H1 (cell line): ENCODE results near the gene RRAS. TPM values are rescaled to one million over a fixed set of nuclear protein-coding genes. Genes with fewer than 3 reads are reported as not detected.

Experiments used
- CTCF ChIA-PET: fragments of 300-600 bp; sonication (Branson Sonifier 250); formaldehyde crosslinking; loops from one replicate; lab custom pipeline; 2021; ENCODE audit not compliant: partially characterized antibody; lab: Charles Lee
- POLR2A ChIA-PET: fragments of 300-600 bp; sonication (Branson Sonifier 250); formaldehyde crosslinking; loops from one replicate; lab custom pipeline; 2021; ENCODE audit warnings: inconsistent platforms; ENCODE audit not compliant: partially characterized antibody; lab: Charles Lee
- DNase-seq, 2 experiments: peaks; one replicate each; pipeline versions ENCODE4 v3.0.0 to v3.0.0-alpha.2; 2010 to 2022; ENCODE audit warnings: low spot score in 2 of 2, low read depth in 1 of 2, mixed read lengths in 1 of 2
- FAIRE-seq: peaks from 2 replicates; lab custom pipeline; 2011; peaks lifted over from hg19 to GRCh38; lab: Jason Lieb, UNC
- H2AFZ ChIP-seq: 2 replicates; pipeline ENCODE4 v1.8.1; 2012; ENCODE audit warnings: low read length, inconsistent platforms
- H2AK5ac ChIP-seq: 2 replicates; pipeline ENCODE4 v1.6.1; 2013; ENCODE audit warnings: low read depth, low read length
- H2BK120ac ChIP-seq: replicated peaks from 2 replicates; pipeline ENCODE3; 2013; ENCODE audit warnings: low read depth, low read length, inconsistent platforms
- H2BK12ac ChIP-seq: 2 replicates; pipeline ENCODE4 v1.6.1; 2013; ENCODE audit warnings: low read depth, low read length
- H2BK15ac ChIP-seq: 2 replicates; pipeline ENCODE4 v1.6.1; 2013; ENCODE audit warnings: low read length
- H2BK20ac ChIP-seq: 2 replicates; pipeline ENCODE4 v1.6.1; 2013; ENCODE audit warnings: low read length
- H2BK5ac ChIP-seq: 2 replicates; pipeline ENCODE4 v1.6.1; 2013; ENCODE audit warnings: low read depth, low read length
- H3K14ac ChIP-seq: 2 replicates; pipeline ENCODE4 v1.6.1; 2013; ENCODE audit warnings: inconsistent platforms; ENCODE audit not compliant: insufficient read length
- H3K18ac ChIP-seq: 2 replicates; pipeline ENCODE4 v1.6.1; 2013; ENCODE audit warnings: low read length; ENCODE audit errors: extremely low read depth
- H3K23ac ChIP-seq: 2 replicates; pipeline ENCODE4 v1.6.1; 2013; ENCODE audit warnings: inconsistent platforms; ENCODE audit not compliant: insufficient read length
- H3K23me2 ChIP-seq: 2 replicates; pipeline ENCODE4 v1.6.1; 2013; ENCODE audit warnings: low read depth, low read length
- H3K27ac ChIP-seq: 2 replicates; pipeline ENCODE4 v1.6.1; 2011; ENCODE audit warnings: low read depth, low read length, inconsistent platforms
- H3K27me3 ChIP-seq, 4 experiments: replicated peaks in 1 of 4; 1 replicate in 1 of 4; 2 replicates in 3 of 4; pipeline versions ENCODE4 v1.6.1 to v1.8.1; 2011 to 2013; ENCODE audit warnings: low read length in 3 of 4, mild to moderate bottlenecking in 3 of 4, inconsistent platforms in 2 of 4, mixed read lengths in 2 of 4, moderate library complexity in 1 of 4; ENCODE audit not compliant: control insufficient read depth in 3 of 4, insufficient read depth in 3 of 4; ENCODE audit errors: extremely low read depth in 1 of 4
- H3K36me3 ChIP-seq, 4 experiments: 2 replicates each; pipeline versions ENCODE4 v1.6.1 to v1.8.1; 2011 to 2013; ENCODE audit warnings: mild to moderate bottlenecking in 4 of 4, low read length in 3 of 4, moderate library complexity in 2 of 4, control low read depth in 1 of 4, inconsistent platforms in 1 of 4; ENCODE audit not compliant: insufficient read depth in 4 of 4, control insufficient read depth in 2 of 4
- H3K4ac ChIP-seq: replicated peaks from 2 replicates; pipeline ENCODE3; 2013; ENCODE audit warnings: low read length, low read depth, mixed read lengths, inconsistent platforms; ENCODE audit not compliant: insufficient read length
- H3K4me1 ChIP-seq, 4 experiments: replicated peaks in 1 of 4; 1 replicate in 1 of 4; 2 replicates in 3 of 4; pipeline versions ENCODE4 v1.6.1 to v1.8.1; 2011 to 2013; ENCODE audit warnings: low read length in 3 of 4, inconsistent platforms in 2 of 4, mixed read lengths in 1 of 4; ENCODE audit not compliant: insufficient read depth in 4 of 4, control insufficient read depth in 3 of 4
- H3K4me2 ChIP-seq, 2 experiments: 2 replicates each; pipeline versions ENCODE4 v1.6.1 to v1.8.1; 2011 to 2013; ENCODE audit warnings: low read depth in 2 of 2, low read length in 2 of 2, control low read depth in 1 of 2, inconsistent platforms in 1 of 2, mild to moderate bottlenecking in 1 of 2; ENCODE audit not compliant: insufficient read depth in 1 of 2
- H3K4me3 ChIP-seq, 4 experiments: fragments of 200-600, 300-600 bp in 1 of 4; sonication (generic), shearing (Covaris generic), sonication (Bioruptor Twin) in 1 of 4; 2 replicates each; pipeline versions ENCODE4 v1.5.1 to v1.8.1; 2011 to 2016; ENCODE audit warnings: low read length in 4 of 4, low read depth in 3 of 4, control low read depth in 2 of 4, inconsistent platforms in 2 of 4, mild to moderate bottlenecking in 2 of 4, mixed read lengths in 1 of 4, moderate library complexity in 1 of 4; ENCODE audit not compliant: insufficient read depth in 2 of 4; ENCODE audit errors: extremely low read depth in 1 of 4
- H3K56ac ChIP-seq: replicated peaks from 2 replicates; pipeline ENCODE3; 2013; ENCODE audit warnings: low read depth, mild to moderate bottlenecking, mixed read lengths, low read length, inconsistent platforms; ENCODE audit not compliant: insufficient read length
- H3K79me1 ChIP-seq: 2 replicates; pipeline ENCODE4 v1.6.1; 2013; ENCODE audit warnings: low read depth, low read length, control low read depth
- H3K79me2 ChIP-seq, 2 experiments: 2 replicates each; pipeline versions ENCODE4 v1.6.1 to v1.8.1; 2012 to 2013; ENCODE audit warnings: low read length in 2 of 2, mild to moderate bottlenecking in 2 of 2, inconsistent platforms in 1 of 2; ENCODE audit not compliant: insufficient read depth in 2 of 2, control insufficient read depth in 1 of 2
- H3K9ac ChIP-seq, 4 experiments: replicated peaks in 1 of 4; 1 replicate in 1 of 4; 2 replicates in 3 of 4; pipeline versions ENCODE4 v1.6.1 to v1.8.1; 2011 to 2013; ENCODE audit warnings: low read depth in 3 of 4, low read length in 3 of 4, control low read depth in 2 of 4, mild to moderate bottlenecking in 2 of 4, moderate library complexity in 2 of 4, inconsistent platforms in 1 of 4; ENCODE audit errors: extremely low read depth in 1 of 4
- H3K9me3 ChIP-seq, 2 experiments: 2 replicates each; pipeline versions ENCODE4 v1.6.1 to v1.8.1; 2012 to 2013; ENCODE audit warnings: mild to moderate bottlenecking in 2 of 2, moderate library complexity in 2 of 2, control low read depth in 1 of 2, inconsistent platforms in 1 of 2, low read depth in 1 of 2, low read length in 1 of 2, mixed read lengths in 1 of 2; ENCODE audit not compliant: insufficient read depth in 2 of 2
- H4K20me1 ChIP-seq, 2 experiments: replicated peaks in 1 of 2; 2 replicates each; pipeline versions ENCODE3 to v1.8.1; 2011 to 2013; ENCODE audit warnings: inconsistent platforms in 2 of 2, low read length in 2 of 2, mild to moderate bottlenecking in 1 of 2; ENCODE audit not compliant: insufficient read depth in 2 of 2, control insufficient read depth in 1 of 2
- H4K5ac ChIP-seq: 2 replicates; pipeline ENCODE4 v1.6.1; 2013; ENCODE audit warnings: low read length, low read depth, mixed read lengths, inconsistent platforms; ENCODE audit not compliant: insufficient read length
- H4K8ac ChIP-seq: 2 replicates; pipeline ENCODE4 v1.8.0; 2013; ENCODE audit warnings: mild to moderate bottlenecking, moderate library complexity, low read length, inconsistent platforms; ENCODE audit not compliant: insufficient read depth; ENCODE audit errors: extremely low read depth
- H4K91ac ChIP-seq: replicated peaks from 2 replicates; pipeline ENCODE3; 2013; ENCODE audit warnings: low read length, mixed read lengths, inconsistent platforms; ENCODE audit not compliant: insufficient read length
- CBX5 ChIP-seq: fragments of 300-800, 300-1000 bp; sonication (generic); IDR thresholded peaks from 2 replicates; pipeline ENCODE4 v1.7.1; 2016; ENCODE audit warnings: antibody characterized with exemption, low read length, low read depth
- CHD1 ChIP-seq: IDR thresholded peaks from 2 replicates; pipeline ENCODE4 v1.6.1; 2012; ENCODE audit warnings: low read depth, low read length, improper control_type of control experiment
- CHD2 ChIP-seq: IDR thresholded peaks from 2 replicates; pipeline ENCODE4 v1.6.1; 2012; ENCODE audit warnings: low read length, improper control_type of control experiment
- CREB1 ChIP-seq: IDR thresholded peaks from 2 replicates; pipeline ENCODE4 v1.6.1; 2012; ENCODE audit warnings: inconsistent platforms
- HDAC2 ChIP-seq, 2 experiments: fragments of 300-600 bp in 1 of 2; sonication (generic) in 1 of 2; IDR thresholded peaks; 2 replicates each; pipeline ENCODE4 v1.6.1; 2011 to 2012; ENCODE audit warnings: low read depth in 2 of 2, low read length in 2 of 2, mild to moderate bottlenecking in 2 of 2, moderate library complexity in 2 of 2, borderline replicate concordance in 1 of 2, inconsistent platforms in 1 of 2
- KDM1A ChIP-seq: fragments of 200-600, 300-600 bp; sonication (generic); IDR thresholded peaks from 2 replicates; pipeline ENCODE4 v1.7.1; 2016; ENCODE audit warnings: mild to moderate bottlenecking, low read length, borderline replicate concordance
- MAFK ChIP-seq: IDR thresholded peaks from 2 replicates; pipeline ENCODE4 v1.6.1; 2012; ENCODE audit warnings: low read depth, mild to moderate bottlenecking, improper control_type of control experiment, low read length
- RXRA ChIP-seq: IDR thresholded peaks from 2 replicates; pipeline ENCODE4 v1.6.1; 2011; ENCODE audit warnings: low read depth, mild to moderate bottlenecking, low read length, moderate library complexity; ENCODE audit not compliant: insufficient read depth
- SIX5 ChIP-seq: IDR thresholded peaks from 2 replicates; pipeline ENCODE4 v1.6.1; 2011; ENCODE audit warnings: mild to moderate bottlenecking, low read depth, low read length
- SRF ChIP-seq: IDR thresholded peaks from 2 replicates; pipeline ENCODE4 v1.6.1; 2011; ENCODE audit warnings: mild to moderate bottlenecking, low read depth, low read length, moderate library complexity
- YY1 ChIP-seq: IDR thresholded peaks from 2 replicates; pipeline ENCODE4 v1.6.1; 2011; ENCODE audit warnings: low read depth, mild to moderate bottlenecking, low read length
- WGBS, 2 experiments: shearing (Covaris generic) in 1 of 2; methylation state at CpG; one replicate each; pipeline versions ENCODE4 v1.1.6 to v1.1.7; 2013 to 2015; ENCODE audit warnings: low lambda C conversion rate in 2 of 2, mixed read lengths in 2 of 2, inconsistent platforms in 1 of 2, low coverage in 1 of 2, missing lambda C conversion rate in 1 of 2; ENCODE audit not compliant: insufficient replicate concordance in 2 of 2, insufficient coverage in 1 of 2, insufficient read length in 1 of 2; ENCODE audit errors: extremely low coverage in 1 of 2, missing lambda C conversion rate in 1 of 2; 5-methylcytosine and 5-hydroxymethylcytosine counted together
- polyA plus RNA-seq, 7 experiments: library from polyadenylated mRNA; depleted of rRNA in 3 of 7; stranded (reverse) in 5 of 7; unstranded in 2 of 7; fragments of >200 nt in 5 of 7; fragments of 200-250 nt in 2 of 7; gene quantifications; 1 replicate in 5 of 7; 2 replicates in 1 of 7; 4 replicates in 1 of 7; pipeline versions ENCODE4 v1.2.1 to v1.2.3, GENCODE V29; 2011 to 2013; ENCODE audit warnings: missing spikeins in 2 of 7, mixed read lengths in 2 of 7
- total RNA-seq: library from RNA; stranded (reverse); fragmentation: NEBNext Ultra II Directional; extraction: Animal tissue kit (Norgen Biotek cat#: 25700); gene quantifications from 2 replicates; pipeline ENCODE4 v1.2.1, GENCODE V29; 2021

RRAS gene
- total and polyA plus RNA-seq, 2 of the 8 experiments (the other 6 are each of a cell fraction or from before 2014, with no cell fraction given): 17.7 to 49.1 TPM

- POLR2A ChIA-PET: interaction anchor here (0.9 to 37.8 kb wide), 12 partner anchors 9 to 105 kb away, joined by 3 to 840 read pairs (median 4); partner anchors contain the start of genes NOSIP, PRMT1, PRRG2 and RRAS
- TF ChIP-seq CREB1 (no peak), YY1 (no peak), CHD1 (no peak), CHD2 (no peak), MAFK (no peak), HDAC2 (IDR thresholded peaks at IDR 0.05; ENCODE audit: borderline replicate concordance in 1 of 2, low read depth in 2 of 2, low read length in 2 of 2) (no peak), KDM1A (no peak), CBX5 (no peak), RXRA (no peak), SRF (no peak), SIX5 (no peak)
Measured at GRCh38 chr19:49594157-49594992, 45.6 kb downstream of the RRAS start.

More at GRCh38 chr19:49594157-49594992, 45.6 kb downstream of the RRAS start:
- DNase-seq: no peak
- Histone ChIP-seq H3K23me2 (peaks cover 20% of the 10 kb centered on the region), H3K23ac (no peak overlapping the region), H2AFZ (no peak overlapping the region), H2AK5ac (no peak overlapping the region), H2BK15ac (no peak overlapping the region), H2BK120ac (no peak overlapping the region), H3K79me2 (peaks cover 4 to 42% of the 10 kb centered on the region in 2 experiments; a peak in 3 of 4 replicates), H2BK12ac (no peak overlapping the region), H3K79me1 (peaks cover 8% of the 10 kb centered on the region), H3K27me3 (no peaks in the 10 kb centered on the region), H3K9me3 (no peaks in the 10 kb centered on the region), H3K4ac (no peak overlapping the region), H4K20me1 (peaks cover 4 to 6% of the 10 kb centered on the region in 2 experiments), H4K8ac (no peak overlapping the region), H3K9ac (no peak overlapping the region; a peak in 2 of 7 replicates), H3K56ac (no peak overlapping the region), H3K18ac (no peak overlapping the region), H3K27ac (peak overlapping the region; percentile 26; the same call in 1 of the 2 replicates), H2BK20ac (no peak overlapping the region), H3K4me1 (peaks cover 3 to 9% (median 4%) of the 10 kb centered on the region in 4 experiments; a peak in 6 of 7 replicates), H4K91ac (no peak overlapping the region), H3K4me2 (peak overlapping the region; percentile 42 to 95), H4K5ac (no peak overlapping the region), H3K36me3 (peaks cover 12 to 50% (median 34%) of the 10 kb centered on the region in 4 experiments), H3K14ac (no peak overlapping the region), H3K4me3 (peak overlapping the region in 1 of 4 experiments; percentile 47; a peak in 2 of 8 replicates), H2BK5ac (no peak overlapping the region)
- no peak for FAIRE-seq
- 93% methylated on average over 35 of the region's 35 CpGs; no CpG with 5 or more reads in 1 of the 2 experiments for WGBS, 2 experiments
- CTCF ChIA-PET: interaction anchor here (1.2 to 1.3 kb wide), 2 partner anchors 87 to 90 kb away, joined by 3 read pairs; no protein-coding TSS in a partner anchor
